Measurements from ENCODE around the gene THAP7.

Gene THAP7

GRCh38 chr22:20953342-20953608, 48.6 kb downstream of the THAP7 start:
- TF ChIP-seq REST (IDR thresholded peaks at IDR 0.05; ENCODE audit: insufficient read depth in 1 of 2, low read depth in 2 of 2, low read length in 2 of 2) (no peak), SIN3A (IDR thresholded peaks at IDR 0.05; ENCODE audit: borderline replicate concordance, insufficient read depth, low read length) (no peak), FOXP2 (optimal IDR thresholded peaks at IDR 0.05; ENCODE audit: borderline replicate concordance, extremely low read depth, extremely low read length, insufficient read depth) (no peak), TAF1 (IDR thresholded peaks at IDR 0.05; ENCODE audit: borderline replicate concordance, insufficient read depth, low read length) (no peak), POLR2AphosphoS5 (IDR thresholded peaks at IDR 0.05; ENCODE audit: low read depth, low read length) (no peak)

GRCh38 chr22:20952544-20953341, 49.2 kb downstream of the THAP7 start:
- no peak for TF ChIP-seq TAF1 (IDR thresholded peaks at IDR 0.05; ENCODE audit: borderline replicate concordance, insufficient read depth, low read length)
- no peak for TF ChIP-seq FOXP2 (optimal IDR thresholded peaks at IDR 0.05; ENCODE audit: borderline replicate concordance, extremely low read depth, extremely low read length, insufficient read depth)
- TF ChIP-seq POLR2AphosphoS5 (IDR thresholded peaks at IDR 0.05; ENCODE audit: low read depth, low read length): no peak

GRCh38 chr22:20951932-20952380, 50.0 kb downstream of the THAP7 start:
- TF ChIP-seq SIN3A (IDR thresholded peaks at IDR 0.05; ENCODE audit: borderline replicate concordance, insufficient read depth, low read length) (no peak), POLR2AphosphoS5 (IDR thresholded peaks at IDR 0.05; ENCODE audit: low read depth, low read length) (no peak), REST (IDR thresholded peaks at IDR 0.05; ENCODE audit: insufficient read depth in 1 of 2, low read depth in 2 of 2, low read length in 2 of 2) (no peak), FOXP2 (optimal IDR thresholded peaks at IDR 0.05; ENCODE audit: borderline replicate concordance, extremely low read depth, extremely low read length, insufficient read depth) (no peak), TAF1 (IDR thresholded peaks at IDR 0.05; ENCODE audit: borderline replicate concordance, insufficient read depth, low read length) (no peak)

- TF ChIP-seq FOXP2 (optimal IDR thresholded peaks at IDR 0.05; ENCODE audit: borderline replicate concordance, extremely low read depth, extremely low read length, insufficient read depth): no peak
- TF ChIP-seq REST (IDR thresholded peaks at IDR 0.05; ENCODE audit: insufficient read depth in 1 of 2, low read depth in 2 of 2, low read length in 2 of 2): no peak
- no peak for TF ChIP-seq SIN3A (IDR thresholded peaks at IDR 0.05; ENCODE audit: borderline replicate concordance, insufficient read depth, low read length)
- TF ChIP-seq TAF1 (IDR thresholded peaks at IDR 0.05; ENCODE audit: borderline replicate concordance, insufficient read depth, low read length): no peak
- no peak for TF ChIP-seq POLR2AphosphoS5 (IDR thresholded peaks at IDR 0.05; ENCODE audit: low read depth, low read length)
Observed at GRCh38 chr22:20951151-20951931, 50.6 kb downstream of the THAP7 start.

GRCh38 chr22:20949698-20950183, 52.2 kb downstream of the THAP7 start:
- TF ChIP-seq TAF1 (IDR thresholded peaks at IDR 0.05; ENCODE audit: borderline replicate concordance, insufficient read depth, low read length) (no peak), POLR2AphosphoS5 (IDR thresholded peaks at IDR 0.05; ENCODE audit: low read depth, low read length) (no peak), SIN3A (IDR thresholded peaks at IDR 0.05; ENCODE audit: borderline replicate concordance, insufficient read depth, low read length) (no peak), REST (IDR thresholded peaks at IDR 0.05; ENCODE audit: insufficient read depth in 1 of 2, low read depth in 2 of 2, low read length in 2 of 2) (no peak), FOXP2 (optimal IDR thresholded peaks at IDR 0.05; ENCODE audit: borderline replicate concordance, extremely low read depth, extremely low read length, insufficient read depth) (no peak)

All from PFSK-1 (cell line).